ENCODE results near the gene NR3C1.

DNA sequence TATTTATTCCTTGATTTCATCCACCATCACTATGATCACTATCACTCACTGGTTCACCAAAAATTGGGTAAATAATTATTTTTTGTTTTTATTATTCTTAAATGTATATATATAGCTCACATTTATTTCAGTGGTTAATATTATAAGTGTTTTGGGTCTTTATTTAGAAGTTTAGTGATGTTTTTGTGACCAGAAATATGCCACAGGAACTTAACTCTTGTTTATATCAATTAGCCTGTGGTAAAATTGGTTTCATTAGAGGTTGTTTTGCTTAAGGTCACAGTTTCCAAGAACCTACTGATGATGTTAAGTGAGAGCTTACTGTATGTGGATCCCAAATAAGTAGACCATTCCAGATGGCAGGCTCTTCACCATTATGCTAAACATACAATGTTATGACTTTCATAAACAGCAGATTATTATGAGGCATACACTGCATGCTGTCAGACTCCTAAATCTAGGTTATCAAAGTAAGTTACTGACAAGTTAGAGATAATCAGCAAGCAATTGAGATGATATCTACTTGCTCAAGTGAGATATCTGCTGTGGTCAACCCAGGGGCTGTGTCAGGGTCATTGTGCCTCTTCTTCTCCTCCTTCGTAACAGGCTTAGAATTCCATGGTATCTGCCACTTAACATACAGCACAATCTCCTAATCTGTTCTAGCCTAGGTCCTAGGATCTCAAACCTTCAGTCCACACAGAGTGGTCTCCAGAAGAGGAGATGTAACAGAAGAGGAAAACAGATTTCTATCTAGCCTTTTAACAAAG, 57.6 kb downstream of the NR3C1 start:
- TF ChIP-seq TAF1 (IDR thresholded peaks at IDR 0.05; ENCODE audit: low read depth, low read length) (no peak), POLR2AphosphoS5 (IDR thresholded peaks at IDR 0.05; ENCODE audit: low read depth, low read length) (no peak)

All from GM12891 (cell line).